ENCODE measurements around the gene DIRAS2. TPM values are rescaled to one million over a fixed set of nuclear protein-coding genes. Genes with fewer than 3 reads are reported as not detected.

The DIRAS2 gene
- total RNA-seq, 1 experiment from 2014 or later = not detected

DNA sequence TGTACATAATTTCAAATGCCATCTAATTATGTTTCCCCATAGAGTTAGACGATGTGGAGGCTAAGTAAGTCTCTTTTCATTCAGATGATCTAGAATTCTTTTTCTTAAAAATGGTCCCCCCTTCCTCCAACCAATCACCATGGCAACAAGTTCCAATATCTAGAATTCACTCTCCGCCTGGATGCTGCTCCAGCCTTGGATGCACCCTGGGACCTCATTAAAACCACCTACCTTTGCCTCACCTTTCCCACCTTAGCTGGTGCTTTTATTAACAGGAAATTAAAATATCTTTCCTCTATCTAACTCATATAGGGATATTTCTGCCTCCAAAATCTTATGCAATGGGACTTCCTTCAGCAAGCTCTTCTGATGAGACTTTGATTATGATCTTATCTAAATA, 49.0 kb downstream of the DIRAS2 start:
- no peaks in the 10 kb centered on the region for H3K9me3 ChIP-seq (ENCODE audit: low read depth, low read length, poor library complexity, severe bottlenecking)
- no peak for TF ChIP-seq EZH2 (IDR thresholded peaks at IDR 0.05; ENCODE audit: borderline replicate concordance, low read depth, low read length, poor library complexity, severe bottlenecking)
- TF ChIP-seq, protein P1, sequence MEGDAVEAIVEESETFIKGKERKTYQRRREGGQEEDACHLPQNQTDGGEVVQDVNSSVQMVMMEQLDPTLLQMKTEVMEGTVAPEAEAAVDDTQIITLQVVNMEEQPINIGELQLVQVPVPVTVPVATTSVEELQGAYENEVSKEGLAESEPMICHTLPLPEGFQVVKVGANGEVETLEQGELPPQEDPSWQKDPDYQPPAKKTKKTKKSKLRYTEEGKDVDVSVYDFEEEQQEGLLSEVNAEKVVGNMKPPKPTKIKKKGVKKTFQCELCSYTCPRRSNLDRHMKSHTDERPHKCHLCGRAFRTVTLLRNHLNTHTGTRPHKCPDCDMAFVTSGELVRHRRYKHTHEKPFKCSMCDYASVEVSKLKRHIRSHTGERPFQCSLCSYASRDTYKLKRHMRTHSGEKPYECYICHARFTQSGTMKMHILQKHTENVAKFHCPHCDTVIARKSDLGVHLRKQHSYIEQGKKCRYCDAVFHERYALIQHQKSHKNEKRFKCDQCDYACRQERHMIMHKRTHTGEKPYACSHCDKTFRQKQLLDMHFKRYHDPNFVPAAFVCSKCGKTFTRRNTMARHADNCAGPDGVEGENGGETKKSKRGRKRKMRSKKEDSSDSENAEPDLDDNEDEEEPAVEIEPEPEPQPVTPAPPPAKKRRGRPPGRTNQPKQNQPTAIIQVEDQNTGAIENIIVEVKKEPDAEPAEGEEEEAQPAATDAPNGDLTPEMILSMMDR (conservative IDR thresholded peaks at IDR 0.05; ENCODE audit: low read depth, low read length) = no peak
- ChIA-PET POLR2A (ENCODE audit: low non-redundant PET) (no interaction called here), CTCF (no interaction called here)
- no peaks in the 10 kb centered on the region for H3K27me3 ChIP-seq (replicated peaks; ENCODE audit: insufficient read depth, low read depth, low read length, poor library complexity)
- no peak overlapping the region for H3K27ac ChIP-seq (ENCODE audit: low read depth, low read length, poor library complexity, severe bottlenecking)
- DNase-seq (ENCODE audit: low spot score) = no peak
- BruUV-seq (replicated peaks) = no TSS peak
- H3K36me3 ChIP-seq (ENCODE audit: insufficient read depth, low read length, poor library complexity, severe bottlenecking) = no peaks in the 10 kb centered on the region
- H3K4me1 ChIP-seq (ENCODE audit: insufficient read depth, low read length, poor library complexity, severe bottlenecking) = no peaks in the 10 kb centered on the region
- intact Hi-C loops (cut with micrococcal nuclease; ENCODE audit: unreplicated experiment) = no loop called here
- H3K4me3 ChIP-seq (ENCODE audit: low read depth, low read length, poor library complexity, severe bottlenecking) = no peak overlapping the region

- Histone ChIP-seq H3K4me3 (ENCODE audit: low read depth, low read length, poor library complexity, severe bottlenecking) (no peak overlapping the region), H3K27me3 (replicated peaks; ENCODE audit: insufficient read depth, low read depth, low read length, poor library complexity) (no peaks in the 10 kb centered on the region), H3K27ac (ENCODE audit: low read depth, low read length, poor library complexity, severe bottlenecking) (no peak overlapping the region), H3K4me1 (ENCODE audit: insufficient read depth, low read length, poor library complexity, severe bottlenecking) (no peaks in the 10 kb centered on the region), H3K9me3 (ENCODE audit: low read depth, low read length, poor library complexity, severe bottlenecking) (no peaks in the 10 kb centered on the region), H3K36me3 (ENCODE audit: insufficient read depth, low read length, poor library complexity, severe bottlenecking) (no peaks in the 10 kb centered on the region)
- DNase-seq (ENCODE audit: low spot score) = no peak
- no TSS peak for BruUV-seq (replicated peaks)
- POLR2A ChIA-PET (ENCODE audit: low non-redundant PET) = no interaction called here
- TF ChIP-seq, protein P1 (conservative IDR thresholded peaks at IDR 0.05; ENCODE audit: low read depth, low read length) = no peak
- TF ChIP-seq EZH2 (IDR thresholded peaks at IDR 0.05; ENCODE audit: borderline replicate concordance, low read depth, low read length, poor library complexity, severe bottlenecking) = no peak
- intact Hi-C loops (cut with micrococcal nuclease; ENCODE audit: unreplicated experiment) = no loop called here
- CTCF ChIA-PET = no interaction called here
These were observed 62.0 kb downstream of the DIRAS2 start for GRCh38 chr9:90580576-90580975.

- CTCF ChIA-PET = no interaction called here
- no peak for DNase-seq (ENCODE audit: low spot score)
- H3K27ac ChIP-seq (ENCODE audit: low read depth, low read length, poor library complexity, severe bottlenecking) = no peak overlapping the region
- TF ChIP-seq, protein P1 (conservative IDR thresholded peaks at IDR 0.05; ENCODE audit: low read depth, low read length) = no peak
- TF ChIP-seq EZH2 (IDR thresholded peaks at IDR 0.05; ENCODE audit: borderline replicate concordance, low read depth, low read length, poor library complexity, severe bottlenecking) = no peak
- BruUV-seq (replicated peaks) = no TSS peak
- H3K27me3 ChIP-seq (replicated peaks; ENCODE audit: insufficient read depth, low read depth, low read length, poor library complexity) = no peaks in the 10 kb centered on the region
- H3K9me3 ChIP-seq (ENCODE audit: low read depth, low read length, poor library complexity, severe bottlenecking) = no peaks in the 10 kb centered on the region
- H3K4me3 ChIP-seq (ENCODE audit: low read depth, low read length, poor library complexity, severe bottlenecking) = no peak overlapping the region
- H3K4me1 ChIP-seq (ENCODE audit: insufficient read depth, low read length, poor library complexity, severe bottlenecking) = no peaks in the 10 kb centered on the region
- intact Hi-C loops (cut with micrococcal nuclease; ENCODE audit: unreplicated experiment) = no loop called here
- POLR2A ChIA-PET (ENCODE audit: low non-redundant PET) = no interaction called here
- H3K36me3 ChIP-seq (ENCODE audit: insufficient read depth, low read length, poor library complexity, severe bottlenecking) = no peaks in the 10 kb centered on the region
These were observed 63.4 kb downstream of the DIRAS2 start for GRCh38 chr9:90579181-90579580.
